PC-3 (cell line): ENCODE data around the gene MVB12B. TPM values are rescaled to one million over a fixed set of nuclear protein-coding genes. Genes with fewer than 3 reads are reported as not detected.

Experiments
- ATAC-seq: fragments of 200-7000 bp; cut with Tn5 transposase; 2 replicates; pipeline ENCODE4 v1.9.1; 2020; ENCODE audit warnings: mild to moderate bottlenecking, moderate library complexity
- BruUV-seq: library from RNA; stranded (reverse); fragments of 400-500 nt; replicated peaks from 2 replicates; lab custom pipeline; 2021; lab: Mats Ljungman, UMichigan
- CTCF ChIA-PET: fragments of 300-600 bp; sonication (Branson Sonifier 250); formaldehyde crosslinking; loops from one replicate; lab custom pipeline; 2022; ENCODE audit warnings: antibody characterized with exemption; lab: Charles Lee
- POLR2A ChIA-PET: fragments of 300-600 bp; sonication (Branson Sonifier 250); formaldehyde crosslinking; loops from one replicate; lab custom pipeline; 2022; ENCODE audit warnings: antibody characterized with exemption; ENCODE audit not compliant: unreplicated experiment; lab: Charles Lee
- DNase-seq: peaks from one replicate; pipeline ENCODE4 v3.0.0-alpha.2; 2015
- H2AFZ ChIP-seq: fragments of 300-600 bp; sonication (generic); 2 replicates; pipeline ENCODE4 v1.6.0; 2016; ENCODE audit warnings: antibody characterized with exemption, low read length
- H3F3A ChIP-seq: fragments of 300-600 bp; sonication (generic); one replicate; pipeline ENCODE4 v1.6.0; 2017; ENCODE audit warnings: antibody characterized with exemption, low read length, control low read depth, mild to moderate bottlenecking; ENCODE audit not compliant: unreplicated experiment
- H3K27ac ChIP-seq: fragments of 300-600 bp; sonication (generic); 2 replicates; pipeline ENCODE4 v1.5.1; 2016; ENCODE audit warnings: mild to moderate bottlenecking, low read length
- H3K27me3 ChIP-seq: fragments of 300-600 bp; sonication (generic); 2 replicates; pipeline ENCODE4 v1.6.1; 2016; ENCODE audit warnings: low read length, mixed read lengths
- H3K36me3 ChIP-seq: fragments of 300-600 bp; sonication (generic); 2 replicates; pipeline ENCODE4 v1.6.1; 2016; ENCODE audit warnings: low read depth, mixed run types, low read length, mixed read lengths
- H3K4me1 ChIP-seq: fragments of 300-600 bp; sonication (generic); 2 replicates; pipeline ENCODE4 v1.5.1; 2016; ENCODE audit warnings: low read length; ENCODE audit not compliant: insufficient read depth
- H3K4me2 ChIP-seq: fragments of 300-600 bp; sonication (generic); 2 replicates; pipeline ENCODE4 v1.6.0; 2016; ENCODE audit warnings: low read length
- H3K4me3 ChIP-seq: fragments of 300-600 bp; sonication (generic); 2 replicates; pipeline ENCODE4 v1.5.1; 2016; ENCODE audit warnings: mild to moderate bottlenecking, low read length, mixed read lengths
- H3K79me2 ChIP-seq: fragments of 300-600 bp; sonication (generic); 2 replicates; pipeline ENCODE4 v1.6.1; 2017; ENCODE audit warnings: low read length, mixed read lengths
- H3K9ac ChIP-seq: fragments of 300-600 bp; sonication (generic); 2 replicates; pipeline ENCODE4 v1.6.0; 2016; ENCODE audit warnings: mild to moderate bottlenecking, low read length
- H3K9me2 ChIP-seq: fragments of 300-600 bp; sonication (generic); replicated peaks from 2 replicates; pipeline ENCODE4 v1.6.1; 2016; ENCODE audit warnings: mixed run types, low read length, mixed read lengths
- H3K9me3 ChIP-seq: fragments of 300-600 bp; sonication (generic); 2 replicates; pipeline ENCODE4 v1.6.1; 2016; ENCODE audit warnings: low read length, mixed read lengths
- H4K20me1 ChIP-seq: fragments of 300-600 bp; sonication (generic); 2 replicates; pipeline ENCODE4 v1.6.1; 2016; ENCODE audit warnings: low read length, mixed read lengths
- CTCF ChIP-seq: fragments of 300-600 bp; sonication (generic); conservative IDR thresholded peaks from 2 replicates; pipeline ENCODE4 v1.5.1; 2017; ENCODE audit warnings: antibody characterized with exemption, low read depth, mild to moderate bottlenecking, low read length
- EZH2 ChIP-seq: fragments of 300-600 bp; sonication (generic); IDR thresholded peaks from one replicate; pipeline ENCODE4 v1.6.1; 2017; ENCODE audit warnings: antibody characterized with exemption, mild to moderate bottlenecking, low read length; ENCODE audit not compliant: unreplicated experiment
- EZH2phosphoT487 ChIP-seq: fragments of 300-600 bp; sonication (generic); IDR thresholded peaks from 2 replicates; pipeline ENCODE4 v1.6.1; 2018; ENCODE audit warnings: mild to moderate bottlenecking, antibody characterized with exemption, low read length, borderline replicate concordance
- intact Hi-C: fragments of 100-400 bp; cut with micrococcal nuclease; formaldehyde crosslinking; loops from 2 replicates; pipeline ENCODE4 v1.9.0; 2023
- total RNA-seq: library from RNA; depleted of rRNA; stranded (reverse); fragments of >200 nt; gene quantifications from 2 replicates; pipeline ENCODE4 v1.2.3, GENCODE V29; 2014

The MVB12B gene
- total RNA-seq, 1 experiment from 2014 or later = 7.2 TPM

GRCh38 chr9:126548312-126548711 lies 221.7 kb downstream of the MVB12B start:
- H3K27ac ChIP-seq = no peak overlapping the region
- no peaks in the 10 kb centered on the region for H3K36me3 ChIP-seq
- TF ChIP-seq EZH2 (no peak), EZH2phosphoT487 (no peak), CTCF (no peak)
- POLR2A ChIA-PET = no interaction called here
- H3K27me3 ChIP-seq = no peaks in the 10 kb centered on the region
- H2AFZ ChIP-seq = no peak overlapping the region
- H4K20me1 ChIP-seq = no peaks in the 10 kb centered on the region
- ATAC-seq (no peak), DNase-seq (no peak)
- H3K4me1 ChIP-seq = no peaks in the 10 kb centered on the region
- BruUV-seq = no TSS peak
- intact Hi-C loops = no loop called here
- no peak overlapping the region for H3K4me2 ChIP-seq
- no peaks in the 10 kb centered on the region for H3F3A ChIP-seq
- H3K79me2 ChIP-seq = no peaks in the 10 kb centered on the region
- no peak overlapping the region for H3K4me3 ChIP-seq
- CTCF ChIA-PET = no interaction called here
- no peak overlapping the region for H3K9ac ChIP-seq
- no peaks in the 10 kb centered on the region for H3K9me2 ChIP-seq
- H3K9me3 ChIP-seq = no peaks in the 10 kb centered on the region

GRCh38 chr9:126549246-126550006 lies 222.8 kb downstream of the MVB12B start:
- no peak overlapping the region for H3K27ac ChIP-seq
- H3K27me3 ChIP-seq = no peaks in the 10 kb centered on the region
- intact Hi-C loops = no loop called here
- no peak overlapping the region for H3K4me2 ChIP-seq
- no peak for TF ChIP-seq CTCF
- no peak for TF ChIP-seq EZH2phosphoT487
- TF ChIP-seq EZH2 = no peak
- H3K9ac ChIP-seq = no peak overlapping the region
- no peaks in the 10 kb centered on the region for H3F3A ChIP-seq
- no peak overlapping the region for H2AFZ ChIP-seq
- no peaks in the 10 kb centered on the region for H3K9me2 ChIP-seq
- no peaks in the 10 kb centered on the region for H3K36me3 ChIP-seq
- ATAC-seq (no peak), DNase-seq (no peak)
- no peaks in the 10 kb centered on the region for H3K9me3 ChIP-seq
- ChIA-PET CTCF (no interaction called here), POLR2A (no interaction called here)
- H3K79me2 ChIP-seq = no peaks in the 10 kb centered on the region
- BruUV-seq = no TSS peak
- H3K4me3 ChIP-seq = no peak overlapping the region
- H4K20me1 ChIP-seq = no peaks in the 10 kb centered on the region
- H3K4me1 ChIP-seq = no peaks in the 10 kb centered on the region

- Histone ChIP-seq H3K4me1 (no peaks in the 10 kb centered on the region), H3K9ac (no peak overlapping the region), H2AFZ (no peak overlapping the region), H4K20me1 (no peaks in the 10 kb centered on the region), H3K79me2 (no peaks in the 10 kb centered on the region), H3K4me2 (no peak overlapping the region), H3K4me3 (no peak overlapping the region), H3K36me3 (no peaks in the 10 kb centered on the region), H3K27me3 (no peaks in the 10 kb centered on the region), H3K9me2 (no peaks in the 10 kb centered on the region), H3K27ac (no peak overlapping the region), H3F3A (no peaks in the 10 kb centered on the region), H3K9me3 (no peaks in the 10 kb centered on the region)
- ATAC-seq (no peak), DNase-seq (no peak)
- ChIA-PET POLR2A (interaction anchor here (0.5 kb wide), 1 partner anchor 359 kb away, joined by 16 read pairs; no protein-coding TSS in a partner anchor), CTCF (no interaction called here)
- intact Hi-C loops = no loop called here
- TF ChIP-seq CTCF (no peak), EZH2 (no peak), EZH2phosphoT487 (no peak)
- no TSS peak for BruUV-seq
Observed at GRCh38 chr9:126550891-126551351, 224.3 kb downstream of the MVB12B start.
